Right renal cortex interstitium (tissue), 3 donors: ENCODE measurements around the gene EGFL8. TPM values are rescaled to one million over a fixed set of nuclear protein-coding genes. Genes with fewer than 3 reads are reported as not detected.

Source experiments
- DNase-seq, 3 donors: peaks; one replicate each; pipeline ENCODE4 v3.0.0-alpha.2; 2013; ENCODE audit warnings: low read depth in 3 of 3, low spot score in 2 of 3
- polyA plus RNA-seq, 3 donors: library from polyadenylated mRNA; unstranded; fragments of 120-200 nt; gene quantifications; one replicate each; pipeline ENCODE4 v1.2.1, GENCODE V29; 2013; ENCODE audit not compliant: insufficient read length in 3 of 3

Gene EGFL8
- polyA plus RNA-seq, 3 donors: 13.7 to 16.5 (median 16.3) TPM

DNA sequence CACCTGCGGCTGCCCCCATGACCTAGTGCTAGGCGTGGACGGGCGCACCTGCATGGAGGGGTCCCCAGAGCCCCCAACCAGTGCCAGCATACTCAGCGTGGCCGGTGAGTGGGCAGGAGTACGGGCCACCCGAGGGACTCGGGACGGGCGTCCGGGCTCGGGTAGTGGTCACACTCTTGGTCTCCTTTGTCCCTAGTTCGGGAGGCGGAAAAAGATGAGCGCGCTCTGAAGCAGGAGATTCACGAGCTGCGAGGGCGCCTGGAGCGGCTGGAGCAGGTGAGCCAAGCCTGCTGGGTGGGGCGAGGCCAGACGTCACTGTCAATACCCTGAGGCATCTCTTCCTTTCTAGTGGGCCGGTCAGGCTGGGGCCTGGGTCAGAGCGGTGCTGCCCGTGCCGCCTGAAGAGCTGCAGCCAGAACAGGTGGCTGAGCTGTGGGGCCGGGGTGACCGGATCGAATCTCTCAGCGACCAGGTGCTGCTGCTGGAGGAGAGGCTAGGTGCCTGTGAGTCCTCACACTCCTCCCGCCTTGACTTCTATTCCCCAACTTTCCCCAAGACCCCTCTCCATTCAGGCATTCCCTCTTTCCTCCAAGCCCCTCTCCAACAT is 2.9 kb downstream of the EGFL8 start:
- DNase-seq: no peak

DNA sequence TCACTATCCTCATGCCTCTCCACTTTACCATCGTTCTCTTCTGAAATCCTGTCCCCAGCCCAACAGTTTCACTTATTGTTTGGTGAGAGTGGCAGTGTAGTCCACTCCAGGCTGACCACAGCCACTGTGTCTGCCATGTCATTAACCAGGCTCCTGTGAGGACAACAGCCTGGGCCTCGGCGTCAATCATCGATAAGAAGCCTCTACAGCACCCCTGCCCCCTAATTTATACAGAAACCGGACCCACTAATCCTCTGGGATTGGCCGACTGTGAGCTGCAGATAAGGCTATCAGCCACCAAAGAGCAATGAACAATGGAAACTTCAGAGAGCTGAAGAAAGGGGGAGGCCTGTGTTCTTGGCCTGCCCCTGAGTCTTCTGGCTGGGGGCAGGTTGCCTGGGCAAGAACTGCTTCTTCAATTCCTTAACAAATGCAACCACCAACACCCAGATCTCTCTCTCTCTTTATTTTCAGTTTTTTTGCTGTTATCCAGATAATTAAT is 3.4 kb downstream of the EGFL8 start:
- no peak for DNase-seq

DNA sequence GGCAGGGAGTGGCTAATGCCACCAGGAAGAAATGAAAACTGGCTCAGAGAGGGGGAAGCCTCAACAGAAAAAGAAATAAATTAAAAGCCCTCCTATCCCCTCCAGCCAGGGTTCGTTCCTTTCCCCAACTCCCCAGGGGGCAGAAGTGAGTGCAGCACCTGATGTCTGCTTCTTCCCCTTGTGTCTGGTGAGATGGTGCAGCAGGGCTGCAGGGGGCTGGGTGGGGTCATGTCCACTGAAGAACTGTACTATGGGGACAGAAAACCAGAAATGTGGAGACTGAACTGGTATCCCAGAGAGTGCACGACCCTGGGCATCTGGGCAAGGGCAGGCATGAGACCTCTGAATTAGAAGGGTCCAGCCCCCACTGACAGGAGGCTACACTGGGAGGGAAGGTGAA is 4.0 kb downstream of the EGFL8 start:
- DNase-seq: no peak

DNA sequence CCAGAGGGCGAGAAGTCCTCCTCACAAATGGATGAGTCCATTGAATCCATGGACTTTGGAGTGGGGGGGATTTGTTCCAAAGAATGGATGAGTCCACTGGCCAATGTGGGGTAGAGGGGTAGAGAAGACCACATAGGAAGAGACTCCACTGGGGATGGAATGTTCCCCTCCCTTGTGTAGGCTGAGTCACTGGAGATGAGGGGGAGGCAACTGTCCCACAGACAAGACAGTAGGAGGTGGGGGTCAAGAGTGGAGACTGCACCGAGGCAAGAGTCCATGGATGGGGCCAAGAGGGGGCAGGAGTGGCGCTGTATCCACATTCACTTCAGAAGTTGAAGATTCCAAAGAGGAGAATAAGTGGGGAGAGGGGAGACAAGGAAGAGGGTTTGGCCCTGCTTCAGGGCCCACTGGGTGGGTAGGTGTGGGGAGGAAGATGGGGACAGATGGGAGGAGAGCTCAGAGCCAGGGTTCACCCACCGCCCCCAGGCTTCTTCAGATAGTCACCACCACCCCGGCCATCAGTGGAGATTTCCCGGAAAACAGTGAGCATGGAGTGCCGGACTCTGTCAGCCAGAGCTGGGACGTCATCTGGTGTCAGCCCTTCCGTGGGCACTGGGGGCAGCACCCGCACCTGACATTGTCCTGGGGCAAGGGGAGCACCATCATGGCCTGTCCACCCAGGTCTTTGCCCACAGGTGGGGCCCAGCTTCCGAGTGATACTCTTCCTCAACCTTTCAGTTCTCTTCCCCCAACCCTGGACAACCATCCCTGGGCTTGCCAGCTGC is 4.6 kb downstream of the EGFL8 start:
- DNase-seq: no peak

DNA sequence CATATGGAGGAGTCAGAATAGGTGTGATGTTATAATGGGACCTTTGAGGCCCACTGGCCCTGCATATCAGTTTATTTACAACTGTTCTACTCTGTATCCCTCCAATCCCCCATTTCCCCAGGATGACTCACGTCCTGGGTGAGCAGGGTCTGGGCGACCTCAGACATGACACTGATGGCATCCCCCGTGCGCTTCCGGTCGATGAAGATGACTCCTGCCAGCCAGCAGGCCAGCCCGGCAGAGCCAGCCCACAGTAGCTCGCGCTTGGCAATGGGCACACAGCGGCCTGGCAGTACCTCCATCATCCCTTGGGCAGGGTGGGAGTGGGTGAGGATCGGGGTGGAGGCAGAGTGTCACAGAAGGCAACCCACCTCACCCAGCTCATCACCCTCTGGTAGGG is 5.9 kb downstream of the EGFL8 start:
- no peak for DNase-seq

DNA sequence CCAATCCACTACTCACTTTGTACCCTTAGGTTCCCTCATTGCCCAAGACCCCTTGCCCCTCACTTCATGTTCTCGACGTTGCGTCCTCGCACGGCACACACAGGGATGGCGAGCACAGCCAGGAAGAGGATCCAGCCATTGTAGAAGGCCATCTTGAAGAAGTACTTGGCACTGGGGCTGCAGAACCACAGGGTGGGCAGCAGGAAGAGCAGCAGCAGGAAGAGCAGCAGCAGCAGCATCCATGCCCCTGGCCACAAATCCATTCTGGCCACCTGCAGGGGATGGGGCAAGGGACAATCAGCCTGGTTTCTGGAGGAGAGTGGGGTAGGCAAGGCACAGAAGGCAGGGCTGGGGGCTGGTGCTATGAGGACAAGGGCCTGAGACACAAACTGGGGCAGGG is 6.8 kb downstream of the EGFL8 start:
- no peak for DNase-seq

DNA sequence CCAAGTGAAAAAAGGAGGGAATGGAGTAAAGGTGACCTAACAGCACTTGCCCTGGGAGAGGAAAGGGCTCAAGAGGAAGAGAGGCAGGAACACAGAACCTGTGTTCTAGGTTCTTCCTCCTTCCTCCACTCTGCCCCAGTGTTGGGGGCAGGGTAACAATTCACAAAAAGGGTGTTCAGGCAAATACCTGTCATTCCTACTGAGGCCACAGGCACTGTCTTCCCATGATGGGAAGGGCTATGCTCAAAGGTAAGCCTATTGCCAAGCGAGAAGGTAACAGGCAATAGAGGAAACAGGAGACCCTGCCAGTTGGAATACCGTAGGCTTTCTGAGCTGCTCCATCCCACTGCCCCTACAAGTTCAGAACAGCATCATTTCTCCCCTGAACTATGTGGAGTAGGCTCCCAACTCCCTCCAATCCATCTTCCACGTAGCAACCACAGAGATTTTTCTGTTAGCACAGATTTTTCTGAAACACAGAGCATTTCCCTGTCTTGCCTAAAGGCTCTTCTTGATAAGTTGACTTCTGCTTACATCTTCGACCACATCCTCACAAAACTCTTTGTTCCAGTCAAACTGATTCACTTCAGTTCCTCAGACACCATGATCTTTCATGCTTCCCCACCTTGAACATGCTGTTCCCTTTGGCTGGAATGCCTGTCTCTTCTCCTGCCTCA is 8.8 kb downstream of the EGFL8 start:
- DNase-seq: no peak

DNA sequence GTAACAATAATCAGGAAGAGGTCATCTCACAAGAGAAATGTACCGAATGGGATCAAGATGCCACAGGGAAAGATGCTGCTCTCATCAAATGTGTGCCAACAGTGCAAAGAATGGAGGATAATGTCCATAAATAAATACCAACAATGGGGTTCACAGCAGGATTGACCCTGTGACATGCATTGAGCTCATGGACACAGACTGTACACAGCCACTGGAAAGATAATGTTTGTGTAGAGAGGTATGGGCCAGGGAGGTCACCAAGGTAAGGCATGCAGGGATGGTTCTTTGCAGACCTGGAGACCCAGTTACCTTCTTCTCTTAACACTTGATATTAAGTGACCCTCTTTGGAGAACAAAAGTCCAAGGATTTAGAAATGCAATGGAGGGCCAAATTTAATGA is 10.0 kb downstream of the EGFL8 start:
- no peak for DNase-seq

DNA sequence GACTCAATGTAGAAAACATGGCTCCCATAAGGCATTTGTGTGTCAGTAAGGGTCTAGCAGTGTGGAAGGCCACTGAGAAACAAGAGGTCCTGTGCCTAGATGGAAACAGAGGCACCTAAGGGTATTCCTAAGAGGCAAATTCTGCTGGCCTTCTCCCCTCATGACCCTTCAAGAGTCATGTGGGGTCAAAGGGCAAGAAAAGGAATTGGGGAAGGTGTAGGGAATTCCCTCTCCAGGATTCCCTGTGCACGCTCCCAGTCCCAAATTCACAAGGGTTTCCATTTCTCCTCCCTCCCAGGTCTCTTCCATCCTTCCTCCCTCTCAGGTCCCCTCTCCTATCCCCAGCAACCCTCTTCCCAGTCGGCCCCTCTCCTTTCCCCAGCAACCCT is 10.9 kb downstream of the EGFL8 start:
- DNase-seq: no peak

DNA sequence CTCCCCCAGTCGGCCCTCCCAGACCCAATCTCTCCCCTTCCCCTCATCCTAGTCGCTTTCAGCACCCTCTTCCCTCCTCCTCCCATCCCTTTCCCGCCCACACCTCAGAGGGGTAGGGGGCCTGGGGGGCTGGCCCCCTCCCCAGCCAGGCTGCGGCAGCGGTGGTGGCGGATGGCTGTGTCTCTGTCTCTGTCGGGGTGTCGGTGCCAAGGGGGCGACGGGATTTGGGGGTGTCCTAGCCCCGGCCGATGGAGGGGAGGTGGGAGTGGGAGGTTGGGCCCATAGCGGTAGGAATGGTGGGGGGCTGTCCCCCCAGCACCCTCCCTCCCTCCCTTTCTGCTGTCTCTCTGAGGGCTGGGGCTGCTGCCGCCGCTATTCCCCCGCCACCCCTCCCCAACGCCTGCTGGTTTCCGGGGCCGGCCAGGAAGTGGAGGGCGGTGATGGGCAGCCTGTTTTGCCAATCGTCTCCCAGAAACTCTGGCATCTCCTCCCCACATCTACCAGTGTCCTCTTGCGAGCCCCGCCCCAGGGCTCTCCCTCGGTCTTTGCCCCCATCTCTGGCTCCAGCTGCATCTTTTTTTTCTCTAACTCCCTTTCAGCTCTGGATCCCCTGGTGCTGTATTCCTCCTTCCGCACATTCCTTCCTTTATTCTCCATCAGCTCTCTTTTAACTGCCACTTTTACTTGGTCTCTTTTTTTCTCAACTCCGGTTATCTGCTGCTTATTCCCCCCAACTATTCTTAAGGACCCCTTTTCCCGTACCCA is 11.5 kb downstream of the EGFL8 start, which contains the start of gene AGPAT1:
Gene AGPAT1 (minus strand): TSS at position 374 of the 765 bp plus-strand sequence. CDS start 4,588 bp downstream, outside the sequence.
- peak in 2 of 3 donors; percentile 90 to 94 for DNase-seq

DNA sequence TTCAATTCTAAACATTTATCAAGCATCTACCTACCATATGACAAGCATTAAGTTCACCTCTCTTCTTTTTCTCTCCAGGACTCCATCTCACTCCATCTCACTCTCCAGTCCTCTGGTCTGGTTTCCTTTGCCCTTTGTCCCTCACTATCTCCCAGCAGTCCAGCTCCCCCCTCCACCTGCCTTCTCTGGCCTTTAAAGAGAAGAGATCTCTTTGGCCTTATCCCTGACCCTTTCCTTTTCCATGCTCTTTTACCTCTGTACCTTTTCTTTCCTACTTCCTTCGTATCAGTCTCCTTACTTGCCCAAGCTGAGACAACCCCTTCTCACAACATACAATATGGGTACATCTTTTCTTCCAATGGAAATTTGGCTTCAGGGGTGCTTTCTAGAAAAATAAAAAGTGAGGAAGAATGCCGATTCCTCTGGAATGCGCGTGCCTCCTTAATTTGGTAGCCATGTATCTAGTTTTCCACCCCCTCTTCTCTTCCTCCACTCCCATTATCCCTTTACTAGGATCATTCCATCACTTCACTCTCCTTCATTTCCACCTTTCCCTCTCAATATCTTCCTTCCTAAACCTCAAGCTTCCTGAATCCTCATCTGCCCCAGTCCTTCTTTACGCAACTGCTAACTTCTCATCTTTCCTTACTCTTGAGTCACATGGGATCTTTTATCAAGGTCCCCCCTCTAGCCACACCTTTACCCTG is 12.2 kb downstream of the EGFL8 start:
- DNase-seq: no peak

DNA sequence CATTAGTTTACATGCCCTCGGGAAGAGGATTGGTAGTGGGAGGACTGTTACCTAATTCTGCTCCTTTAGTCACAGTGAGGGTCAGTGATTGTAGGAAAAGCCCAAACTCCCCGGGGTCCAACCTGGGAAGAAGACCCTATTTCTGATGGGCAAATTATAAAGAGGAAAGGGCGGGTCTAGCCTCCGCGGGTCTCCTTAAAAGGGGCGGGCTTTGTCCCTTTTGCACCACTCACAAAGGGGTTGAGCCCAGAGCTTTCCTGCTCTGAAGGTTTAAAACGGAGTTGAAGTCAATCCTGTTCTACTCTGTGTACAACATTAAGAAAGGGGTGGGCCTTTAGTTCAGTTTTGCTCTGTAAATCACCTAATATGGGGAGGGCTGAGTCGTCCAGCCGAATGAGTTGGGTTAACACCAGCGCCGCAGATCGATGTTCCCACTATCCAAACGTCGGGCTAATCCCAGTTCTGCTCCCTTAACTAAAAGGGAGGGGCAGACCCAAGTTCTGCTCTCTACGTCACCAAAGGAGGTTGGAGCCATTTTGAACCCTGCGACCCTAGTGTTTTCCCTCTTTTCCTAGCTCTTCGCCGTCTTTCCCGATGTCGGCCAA is 12.9 kb downstream of the EGFL8 start:
- DNase-seq: no peak

DNA sequence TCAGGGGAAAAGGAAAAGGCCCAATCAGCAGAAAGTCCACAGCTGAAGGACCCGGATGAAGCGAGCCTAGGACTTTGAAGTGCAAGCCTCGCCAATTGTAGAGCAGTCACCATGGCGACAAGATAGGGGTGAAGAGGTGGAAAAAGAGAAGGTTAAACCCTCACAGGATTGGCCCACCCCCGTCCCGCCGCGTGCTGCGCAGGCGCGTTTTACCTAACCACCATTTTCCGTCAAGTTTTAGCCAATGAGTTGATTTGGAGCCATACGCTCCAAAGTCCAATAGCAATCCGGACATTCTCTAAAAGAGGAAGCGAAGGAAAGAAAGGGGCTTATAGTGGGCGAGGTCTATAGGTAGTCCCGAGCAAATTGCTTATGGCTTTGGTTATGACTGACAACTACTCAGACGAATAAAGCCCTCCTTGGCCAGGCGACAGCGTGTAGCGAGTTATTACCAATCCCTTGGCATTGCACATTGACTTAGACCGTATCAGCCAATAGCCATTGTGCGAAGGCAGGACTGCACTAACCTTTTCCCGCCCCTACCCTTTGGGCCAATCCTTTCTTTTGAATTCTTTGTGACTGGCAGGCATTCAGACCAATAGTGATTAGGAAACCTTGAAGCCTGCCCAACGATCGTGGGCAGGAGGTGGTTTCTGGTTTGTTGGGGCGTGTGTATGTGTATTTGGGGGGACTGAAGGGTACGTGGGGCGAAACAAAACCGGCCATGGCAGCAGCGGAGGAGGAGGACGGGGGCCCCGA is 13.6 kb downstream of the EGFL8 start, which contains the start of gene RNF5:
Gene RNF5 (plus strand): TSS at position 618 of the 759 bp plus-strand sequence. CDS start 107 bp downstream, at position 725.
- DNase-seq: peak; percentile 100

DNA sequence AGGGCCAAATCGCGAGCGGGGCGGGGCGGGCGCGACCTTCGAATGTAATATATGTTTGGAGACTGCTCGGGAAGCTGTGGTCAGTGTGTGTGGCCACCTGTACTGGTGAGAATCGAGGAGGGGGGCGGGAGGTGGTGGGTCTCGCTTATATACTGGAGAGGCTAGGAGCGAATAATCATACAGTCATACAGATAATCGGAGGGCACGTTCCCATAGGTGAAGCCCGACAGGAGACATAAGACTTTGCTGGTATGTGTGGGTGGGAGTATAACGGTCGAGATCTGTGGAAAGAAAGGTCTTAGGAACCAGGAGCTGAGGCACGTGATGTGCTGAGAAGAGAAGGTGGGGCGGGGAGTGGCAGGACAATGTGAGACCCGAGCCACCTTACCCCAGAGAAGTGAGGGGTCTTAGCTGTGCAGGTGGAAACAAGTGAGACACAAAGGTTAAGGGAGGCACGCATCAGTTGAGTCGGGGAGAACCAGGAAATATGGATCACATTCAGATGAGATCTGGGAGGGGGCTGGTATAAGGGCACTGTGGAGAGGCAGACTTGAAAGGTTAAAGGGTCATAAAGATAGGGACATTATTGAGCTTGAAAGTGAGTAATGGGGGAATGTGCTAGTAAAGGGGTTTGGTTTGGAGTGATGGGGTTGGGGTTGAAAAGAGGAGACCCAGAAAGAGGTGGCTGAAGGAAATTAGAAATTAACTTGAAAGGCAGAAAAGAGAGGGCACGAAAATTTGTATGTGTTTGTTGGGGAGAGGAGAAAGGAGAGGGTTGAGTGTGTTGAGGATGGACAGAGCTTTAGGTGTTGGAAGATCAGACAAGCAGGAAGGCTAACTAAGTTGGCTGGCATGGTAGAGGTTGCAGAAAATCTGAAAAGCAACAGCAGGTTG is 14.4 kb downstream of the EGFL8 start:
- DNase-seq: no peak

DNA sequence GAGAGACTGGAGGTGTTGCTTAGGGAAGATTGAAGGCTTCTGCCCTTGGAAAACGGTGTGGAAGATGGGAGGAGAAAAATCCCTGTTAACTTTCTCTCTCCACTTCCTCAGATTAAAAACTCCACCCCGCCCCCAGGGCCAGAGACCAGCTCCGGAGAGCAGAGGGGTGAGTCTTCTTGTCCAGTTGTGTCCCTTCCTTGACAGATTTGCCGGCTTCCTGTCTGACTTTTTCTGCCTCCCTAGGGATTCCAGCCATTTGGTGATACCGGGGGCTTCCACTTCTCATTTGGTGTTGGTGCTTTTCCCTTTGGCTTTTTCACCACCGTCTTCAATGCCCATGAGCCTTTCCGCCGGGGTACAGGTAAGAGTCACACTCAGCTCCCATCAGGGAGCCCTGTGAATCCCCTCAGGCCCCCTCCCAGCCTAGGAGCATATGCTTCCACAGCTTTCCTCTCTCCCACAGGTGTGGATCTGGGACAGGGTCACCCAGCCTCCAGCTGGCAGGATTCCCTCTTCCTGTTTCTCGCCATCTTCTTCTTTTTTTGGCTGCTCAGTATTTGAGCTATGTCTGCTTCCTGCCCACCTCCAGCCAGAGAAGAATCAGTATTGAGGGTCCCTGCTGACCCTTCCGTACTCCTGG is 15.5 kb downstream of the EGFL8 start:
- DNase-seq: no peak

DNA sequence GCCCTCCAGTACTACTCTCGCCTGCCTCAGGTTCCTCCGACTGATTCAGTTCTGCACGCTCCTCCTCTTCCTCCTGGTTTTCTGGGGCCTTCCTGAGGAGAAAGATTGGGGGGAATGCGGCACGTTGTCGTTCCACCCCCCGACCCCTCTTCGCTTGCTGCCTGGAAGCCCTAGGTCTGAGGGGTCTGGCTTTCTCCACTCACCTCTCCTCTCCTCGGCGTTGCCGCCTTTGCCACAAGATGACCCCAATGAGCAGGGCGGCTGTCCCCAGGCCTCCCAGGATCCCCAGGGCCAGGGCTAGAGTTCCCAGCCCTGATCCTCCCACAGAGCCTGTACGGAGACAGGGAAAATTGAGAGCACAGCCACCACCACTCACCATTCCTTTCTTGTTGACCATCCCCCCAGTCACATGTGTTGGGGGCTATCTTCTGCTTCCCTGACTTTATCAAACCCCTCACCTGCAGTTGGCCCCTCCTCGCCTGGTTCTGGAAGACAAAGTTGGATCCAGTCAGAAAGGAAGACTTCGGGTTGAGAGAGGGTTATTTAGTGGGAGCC is 16.8 kb downstream of the EGFL8 start:
- no peak for DNase-seq

DNA sequence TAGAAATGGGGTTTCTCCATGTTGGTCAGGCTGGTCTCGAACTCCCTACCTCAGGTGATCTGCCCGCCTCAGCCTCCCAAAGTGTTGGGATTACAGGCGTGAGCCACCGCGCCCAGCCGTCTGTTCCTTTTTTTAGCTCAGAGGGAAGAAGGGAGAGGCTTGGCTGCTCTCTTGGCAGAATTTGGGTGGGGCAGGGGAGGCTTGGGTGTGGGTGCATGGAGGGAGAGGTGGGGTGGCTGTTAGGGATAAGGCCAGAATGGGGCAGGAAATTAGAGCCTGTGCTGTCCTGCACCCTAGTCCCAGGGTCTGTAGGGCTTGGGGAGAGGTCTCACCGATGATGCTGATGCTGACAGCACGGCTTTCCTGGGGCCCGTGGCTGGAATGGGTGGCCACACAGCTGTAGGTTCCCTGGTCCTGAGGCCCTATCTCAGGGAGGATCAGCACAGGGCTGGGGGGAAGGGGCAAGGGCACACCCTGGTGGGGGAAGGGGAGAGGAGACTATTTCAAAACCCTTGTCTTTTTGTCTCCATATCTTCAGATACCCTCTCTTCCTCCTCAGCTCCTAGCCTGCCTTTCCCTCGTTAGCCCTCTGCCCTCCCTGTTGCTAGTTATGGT is 17.6 kb downstream of the EGFL8 start:
- DNase-seq: no peak
